Endodermal cell (in vitro differentiated cells): Measurements from ENCODE around the gene PYROXD2. TPM values are rescaled to one million over a fixed set of nuclear protein-coding genes. Genes with fewer than 3 reads are reported as not detected.

Source experiments
- DNase-seq: peaks from one replicate; pipeline ENCODE4 v3.0.0-alpha.2; 2017
- H3K27ac ChIP-seq: 2 replicates; pipeline ENCODE4 v1.5.1; 2013; ENCODE audit warnings: mild to moderate bottlenecking, low read depth, low read length, moderate library complexity
- H3K27me3 ChIP-seq: 2 replicates; pipeline ENCODE4 v1.6.1; 2013; ENCODE audit warnings: mild to moderate bottlenecking, low read length, moderate library complexity; ENCODE audit not compliant: insufficient read depth, control insufficient read depth, poor library complexity, severe bottlenecking
- H3K36me3 ChIP-seq: 2 replicates; pipeline ENCODE4 v1.7.0; 2013; ENCODE audit warnings: mild to moderate bottlenecking, low read length, moderate library complexity; ENCODE audit not compliant: control insufficient read depth, insufficient read depth
- H3K4me1 ChIP-seq: one replicate; pipeline ENCODE4 v1.7.0; 2013; ENCODE audit warnings: low read length; ENCODE audit not compliant: control insufficient read depth, insufficient read depth
- H3K4me3 ChIP-seq: 2 replicates; pipeline ENCODE4 v1.5.1; 2013; ENCODE audit warnings: mild to moderate bottlenecking, low read length, moderate library complexity
- H3K9ac ChIP-seq: 2 replicates; pipeline ENCODE4 v1.6.1; 2013; ENCODE audit warnings: mild to moderate bottlenecking, low read length, moderate library complexity; ENCODE audit not compliant: poor library complexity, severe bottlenecking; ENCODE audit errors: extremely low read depth
- H3K9me3 ChIP-seq: 2 replicates; pipeline ENCODE4 v1.6.1; 2013; ENCODE audit warnings: mild to moderate bottlenecking, low read length, moderate library complexity; ENCODE audit not compliant: control insufficient read depth
- H3K27ac Mint-ChIP-seq: 2 replicates; pipeline ENCODE4 v1.8.0; 2020; ENCODE audit warnings: mixed read lengths
- H3K27me3 Mint-ChIP-seq: 2 replicates; pipeline ENCODE4 v1.8.0; 2021; ENCODE audit warnings: mild to moderate bottlenecking, mixed read lengths; ENCODE audit not compliant: insufficient read depth
- H3K36me3 Mint-ChIP-seq: 2 replicates; pipeline ENCODE4 v1.8.0; 2020; ENCODE audit warnings: low read depth, mixed read lengths
- H3K4me1 Mint-ChIP-seq: 2 replicates; pipeline ENCODE4 v1.8.0; 2020; ENCODE audit warnings: mixed read lengths
- H3K4me3 Mint-ChIP-seq: 2 replicates; pipeline ENCODE4 v1.8.0; 2020; ENCODE audit warnings: mild to moderate bottlenecking, moderate library complexity, mixed read lengths
- H3K9me3 Mint-ChIP-seq: 2 replicates; pipeline ENCODE4 v1.8.0; 2020; ENCODE audit warnings: mild to moderate bottlenecking, mixed read lengths
- WGBS, 2 experiments: methylation state at CpG; one replicate each; pipeline versions ENCODE4 v1.1.5 to v1.1.7; 2013; ENCODE audit warnings: missing lambda C conversion rate in 2 of 2, mixed read lengths in 1 of 2; ENCODE audit not compliant: insufficient coverage in 1 of 2, insufficient read length in 1 of 2; 5-methylcytosine and 5-hydroxymethylcytosine counted together
- total RNA-seq, 2 donors: library from RNA; stranded (reverse); fragmentation: NEBNext Ultra II Directional in 1 of 2; extraction: Animal tissue kit (Norgen Biotek cat#: 25700) in 1 of 2; gene quantifications; 2 replicates in 1 of 2; 3 replicates in 1 of 2; pipeline ENCODE4 v1.2.1, GENCODE V29; 2021
- TF ChIP-seq, protein P1 (sequence below): fragments of 200-600 bp; sonication (generic); conservative IDR thresholded peaks from 2 replicates; pipeline ENCODE4 v1.5.0; 2021; ENCODE audit warnings: antibody characterized with exemption, mild to moderate bottlenecking

Gene PYROXD2
- total RNA-seq, 2 donors from 2014 or later: 9.2 to 9.5 TPM

- H3K27ac ChIP-seq: no peak overlapping the region
- H3K4me1 Mint-ChIP-seq: peaks cover 13% of the 10 kb centered on the region
- TF ChIP-seq, protein P1, sequence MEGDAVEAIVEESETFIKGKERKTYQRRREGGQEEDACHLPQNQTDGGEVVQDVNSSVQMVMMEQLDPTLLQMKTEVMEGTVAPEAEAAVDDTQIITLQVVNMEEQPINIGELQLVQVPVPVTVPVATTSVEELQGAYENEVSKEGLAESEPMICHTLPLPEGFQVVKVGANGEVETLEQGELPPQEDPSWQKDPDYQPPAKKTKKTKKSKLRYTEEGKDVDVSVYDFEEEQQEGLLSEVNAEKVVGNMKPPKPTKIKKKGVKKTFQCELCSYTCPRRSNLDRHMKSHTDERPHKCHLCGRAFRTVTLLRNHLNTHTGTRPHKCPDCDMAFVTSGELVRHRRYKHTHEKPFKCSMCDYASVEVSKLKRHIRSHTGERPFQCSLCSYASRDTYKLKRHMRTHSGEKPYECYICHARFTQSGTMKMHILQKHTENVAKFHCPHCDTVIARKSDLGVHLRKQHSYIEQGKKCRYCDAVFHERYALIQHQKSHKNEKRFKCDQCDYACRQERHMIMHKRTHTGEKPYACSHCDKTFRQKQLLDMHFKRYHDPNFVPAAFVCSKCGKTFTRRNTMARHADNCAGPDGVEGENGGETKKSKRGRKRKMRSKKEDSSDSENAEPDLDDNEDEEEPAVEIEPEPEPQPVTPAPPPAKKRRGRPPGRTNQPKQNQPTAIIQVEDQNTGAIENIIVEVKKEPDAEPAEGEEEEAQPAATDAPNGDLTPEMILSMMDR: no peak
- no peak overlapping the region for H3K27ac Mint-ChIP-seq
- no peak overlapping the region for H3K4me3 ChIP-seq
- no peak overlapping the region for H3K4me3 Mint-ChIP-seq
- H3K4me1 ChIP-seq: peaks cover 9% of the 10 kb centered on the region
- peaks cover 16% of the 10 kb centered on the region for H3K9me3 Mint-ChIP-seq
- no peak overlapping the region for H3K9ac ChIP-seq
- no peak for DNase-seq
- H3K36me3 ChIP-seq: no peaks in the 10 kb centered on the region
- H3K9me3 ChIP-seq: peaks cover 7% of the 10 kb centered on the region
- 97 to 100% methylated on average over 1 to 3 of the region's 3 CpGs for WGBS, 2 experiments
- H3K27me3 ChIP-seq: no peaks in the 10 kb centered on the region
- no peaks in the 10 kb centered on the region for H3K27me3 Mint-ChIP-seq
- H3K36me3 Mint-ChIP-seq: peaks cover 5% of the 10 kb centered on the region
These were observed 37.4 kb downstream of the PYROXD2 start for GRCh38 chr10:98377536-98377935.

GRCh38 chr10:98377001-98377400 lies 38.0 kb downstream of the PYROXD2 start:
- Histone ChIP-seq H3K4me3 (no peak overlapping the region), H3K27me3 (no peaks in the 10 kb centered on the region), H3K4me1 (peaks cover 9% of the 10 kb centered on the region), H3K9ac (no peak overlapping the region), H3K27ac (no peak overlapping the region), H3K9me3 (peaks cover 7% of the 10 kb centered on the region), H3K36me3 (no peaks in the 10 kb centered on the region)
- peaks cover 13% of the 10 kb centered on the region for H3K9me3 Mint-ChIP-seq
- whole genome bisulfite sequencing, 2 experiments: 83 to 94% methylated on average over 1 to 2 of the region's 2 CpGs
- TF ChIP-seq, protein P1: no peak
- no peaks in the 10 kb centered on the region for H3K27me3 Mint-ChIP-seq
- H3K27ac Mint-ChIP-seq: no peak overlapping the region
- H3K4me1 Mint-ChIP-seq: peaks cover 13% of the 10 kb centered on the region
- no peak for DNase-seq
- H3K36me3 Mint-ChIP-seq: peaks cover 4% of the 10 kb centered on the region
- no peak overlapping the region for H3K4me3 Mint-ChIP-seq

GRCh38 chr10:98376485-98376884 lies 38.5 kb downstream of the PYROXD2 start:
- H3K4me1 Mint-ChIP-seq: peaks cover 13% of the 10 kb centered on the region

More at GRCh38 chr10:98376485-98376884, 38.5 kb downstream of the PYROXD2 start:
- H3K27ac ChIP-seq: no peak overlapping the region
- H3K36me3 ChIP-seq: no peaks in the 10 kb centered on the region
- H3K4me1 ChIP-seq: peaks cover 9% of the 10 kb centered on the region
- H3K27me3 ChIP-seq: no peaks in the 10 kb centered on the region
- no peak for DNase-seq
- no peak overlapping the region for H3K4me3 ChIP-seq
- no peak overlapping the region for H3K27ac Mint-ChIP-seq
- WGBS, 2 experiments: 80% methylated on average over 1 of the region's 1 CpG; no CpG with 5 or more reads in 1 of the 2 experiments
- TF ChIP-seq, protein P1: no peak
- H3K27me3 Mint-ChIP-seq: no peaks in the 10 kb centered on the region
- peaks cover 7% of the 10 kb centered on the region for H3K9me3 ChIP-seq
- no peak overlapping the region for H3K9ac ChIP-seq
- peaks cover 4% of the 10 kb centered on the region for H3K36me3 Mint-ChIP-seq
- H3K4me3 Mint-ChIP-seq: no peak overlapping the region
- peaks cover 12% of the 10 kb centered on the region for H3K9me3 Mint-ChIP-seq
